Raji (cell line): ENCODE results near the gene EXOC7.

Source experiments
- POLR2A ChIP-seq: IDR thresholded peaks from 2 replicates; pipeline ENCODE4 v1.6.1; 2011; ENCODE audit warnings: low read depth, low read length, control low read depth; ENCODE audit not compliant: insufficient read depth

The EXOC7 gene

GRCh38 chr17:76131692-76132573 is 28.3 kb upstream of the EXOC7 start:
- TF ChIP-seq POLR2A: no peak

- TF ChIP-seq POLR2A: no peak
Measured at GRCh38 chr17:76131051-76131691, 27.6 kb upstream of the EXOC7 start.

GRCh38 chr17:76130473-76130872 is 26.9 kb upstream of the EXOC7 start:
- no peak for TF ChIP-seq POLR2A

- no peak for TF ChIP-seq POLR2A
Measured at GRCh38 chr17:76125922-76126321, 22.3 kb upstream of the EXOC7 start.

- no peak for TF ChIP-seq POLR2A
Measured at GRCh38 chr17:76125391-76125675, 21.7 kb upstream of the EXOC7 start.

GRCh38 chr17:76124582-76125390 is 21.2 kb upstream of the EXOC7 start:
- TF ChIP-seq POLR2A: no peak

- no peak for TF ChIP-seq POLR2A
Measured at GRCh38 chr17:76123749-76124581, 20.4 kb upstream of the EXOC7 start.

- TF ChIP-seq POLR2A: no peak
Measured at GRCh38 chr17:76123191-76123499, 19.6 kb upstream of the EXOC7 start.

GRCh38 chr17:76122431-76123190 is 19.0 kb upstream of the EXOC7 start:
- no peak for TF ChIP-seq POLR2A

GRCh38 chr17:76121932-76122430 is 18.4 kb upstream of the EXOC7 start:
- TF ChIP-seq POLR2A: no peak

- TF ChIP-seq POLR2A: no peak
Measured at GRCh38 chr17:76120658-76121008, 17.0 kb upstream of the EXOC7 start.

GRCh38 chr17:76119409-76120371 is 16.1 kb upstream of the EXOC7 start:
- no peak for TF ChIP-seq POLR2A

- TF ChIP-seq POLR2A: no peak
Measured at GRCh38 chr17:76115138-76115754, 11.7 kb upstream of the EXOC7 start.
